Stimulated activated CD8-positive, alpha-beta memory T cell treated with anti-CD3 and anti-CD28 coated beads, Interleukin-4, amount 100 ng/mL, for 48 hours (primary cell): ENCODE results near the gene COX7A2L.
"Not testable (repeated sequence)": the region's sequence is repeated elsewhere in the genome, so short reads cannot be mapped to it uniquely, and the experiment has no call there.

Experiments used
- DNase-seq: peaks from one replicate; pipeline ENCODE4 v3.0.0-alpha.2; 2020

The COX7A2L gene

DNA sequence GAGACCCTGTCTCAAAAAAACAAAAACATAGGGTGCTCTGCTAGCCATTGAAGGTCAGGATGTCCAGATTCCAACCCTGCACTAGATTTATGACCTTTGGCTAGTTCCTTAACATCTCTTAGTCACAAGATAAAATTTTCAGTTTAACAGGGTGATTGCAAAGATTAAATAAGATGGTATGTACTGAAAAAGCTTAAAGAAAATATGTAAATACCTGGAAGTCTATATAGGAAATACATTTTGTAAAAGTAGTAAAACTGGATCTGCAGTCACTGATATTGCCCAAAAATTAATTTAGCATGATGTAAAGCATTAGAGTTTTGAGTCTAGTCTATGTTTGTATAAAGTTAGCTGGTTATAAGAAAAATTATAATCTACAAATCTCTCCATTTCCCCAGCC is 5.4 kb upstream of the COX7A2L start:
- no peak for DNase-seq

- no peak for DNase-seq
These were observed 3.6 kb upstream of the COX7A2L start for GRCh38 chr2:42364658-42365057.

- no peak for DNase-seq
These were observed 2.4 kb upstream of the COX7A2L start for GRCh38 chr2:42363413-42363812.

- DNase-seq = no peak
These were observed 789 bp upstream of the COX7A2L start for GRCh38 chr2:42361728-42362283.

DNA sequence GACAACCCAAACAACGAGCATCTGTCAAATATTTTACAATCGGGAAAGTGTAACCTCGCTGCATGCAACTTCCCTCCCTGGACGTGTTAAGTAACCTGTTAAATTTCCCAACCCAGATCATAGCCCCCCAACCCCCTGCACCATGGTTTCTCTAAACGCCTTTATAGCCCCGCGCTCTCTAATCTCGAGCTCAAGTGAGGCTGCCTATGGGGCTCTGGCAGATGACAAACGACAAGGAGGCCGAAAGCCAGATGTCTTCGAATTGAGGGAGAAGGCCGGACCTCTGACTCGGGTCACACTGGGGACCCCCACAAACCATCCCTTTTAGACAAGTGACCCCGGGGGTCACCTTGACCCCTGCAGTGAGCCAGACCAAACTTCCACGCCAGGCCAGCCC is 526 bp downstream of the COX7A2L start:
- peak; percentile 32 for DNase-seq

DNA sequence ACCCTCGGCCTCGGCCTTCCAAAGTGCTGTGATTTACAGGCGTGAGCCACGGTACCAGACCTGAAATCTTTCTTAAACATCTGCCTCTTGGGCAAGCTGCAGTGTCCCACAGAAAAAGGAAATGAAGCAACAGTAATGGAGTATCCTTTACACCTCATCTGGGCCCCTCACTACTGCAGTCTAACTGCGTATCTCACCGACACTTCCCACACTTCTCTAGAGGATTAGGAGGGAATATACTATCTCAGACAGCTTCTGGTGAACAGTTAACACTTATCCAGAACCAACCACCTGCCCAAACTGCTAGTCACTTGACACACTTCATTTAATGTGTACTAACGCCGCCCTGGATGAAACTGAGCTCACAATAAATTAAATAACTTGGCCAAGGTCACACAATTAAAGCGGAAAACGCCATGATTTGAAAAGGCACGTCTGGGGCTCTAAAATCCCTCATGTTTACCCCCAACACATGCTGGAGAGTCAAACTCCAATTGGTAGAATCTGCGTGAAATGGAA is 993 bp downstream of the COX7A2L start:
- DNase-seq = peak; percentile 47

DNA sequence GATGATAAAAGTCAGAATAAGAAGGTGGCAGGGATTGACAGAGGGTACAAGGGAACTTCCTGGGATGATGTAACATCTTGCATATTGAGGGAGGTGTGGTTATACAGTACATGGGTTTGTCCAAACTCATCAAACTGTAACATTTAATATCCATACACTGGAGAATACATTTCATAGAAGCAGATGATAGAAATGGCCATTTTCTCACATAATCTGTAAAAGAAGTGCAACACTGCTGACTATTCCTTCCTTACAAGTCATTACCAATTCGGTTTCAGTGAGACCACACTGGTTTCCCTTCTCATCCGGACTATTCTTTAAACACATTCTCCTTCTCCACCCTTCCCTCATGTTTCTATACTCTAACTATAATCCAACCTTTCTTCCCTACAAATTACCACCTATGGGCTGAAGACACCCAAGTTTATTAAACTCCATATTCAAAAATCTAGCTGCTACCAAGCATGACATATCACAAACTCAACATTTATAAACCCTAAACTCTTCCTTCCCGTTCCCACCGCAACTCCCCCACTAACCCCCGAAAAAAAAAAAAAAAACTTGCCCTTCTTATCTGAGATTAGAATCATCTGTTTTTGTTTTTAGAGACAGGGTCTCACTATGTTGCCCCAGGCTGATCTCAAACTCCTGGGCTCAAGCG is 1.6 kb downstream of the COX7A2L start:
- no peak for DNase-seq

DNA sequence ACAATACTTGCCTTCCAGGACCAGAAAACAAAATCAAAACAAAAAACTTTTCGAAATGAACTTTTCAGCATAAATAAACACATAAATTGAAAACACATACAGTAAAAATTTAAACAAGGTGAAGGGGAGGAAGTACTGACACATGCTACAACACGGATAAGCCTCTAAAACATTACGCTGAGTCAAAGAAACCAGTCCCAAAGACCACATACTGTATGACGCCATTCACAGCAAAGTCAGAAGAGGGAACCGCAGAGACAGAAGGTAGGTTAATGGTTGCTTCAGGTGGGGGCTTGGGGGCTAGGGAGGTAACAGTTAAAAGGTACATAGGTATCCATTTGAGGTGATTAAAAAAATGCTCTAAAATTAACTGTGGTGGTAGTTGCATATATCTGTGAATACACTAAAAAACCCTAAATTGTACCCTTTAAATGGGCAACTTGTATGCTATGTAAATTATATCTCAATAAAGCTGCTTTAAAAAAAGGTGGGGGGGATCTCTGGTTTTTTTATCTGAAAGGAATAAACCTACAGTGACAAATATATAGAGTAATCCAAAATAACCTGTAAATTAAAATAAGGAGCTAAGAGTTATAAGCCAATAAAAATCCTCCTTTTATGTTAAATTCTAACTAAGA is 7.1 kb downstream of the COX7A2L start:
- DNase-seq = no peak

- no peak for DNase-seq
These were observed 9.2 kb downstream of the COX7A2L start for GRCh38 chr2:42351864-42352263.

- no peak for DNase-seq
These were observed 10.5 kb downstream of the COX7A2L start for GRCh38 chr2:42350434-42351063.

DNA sequence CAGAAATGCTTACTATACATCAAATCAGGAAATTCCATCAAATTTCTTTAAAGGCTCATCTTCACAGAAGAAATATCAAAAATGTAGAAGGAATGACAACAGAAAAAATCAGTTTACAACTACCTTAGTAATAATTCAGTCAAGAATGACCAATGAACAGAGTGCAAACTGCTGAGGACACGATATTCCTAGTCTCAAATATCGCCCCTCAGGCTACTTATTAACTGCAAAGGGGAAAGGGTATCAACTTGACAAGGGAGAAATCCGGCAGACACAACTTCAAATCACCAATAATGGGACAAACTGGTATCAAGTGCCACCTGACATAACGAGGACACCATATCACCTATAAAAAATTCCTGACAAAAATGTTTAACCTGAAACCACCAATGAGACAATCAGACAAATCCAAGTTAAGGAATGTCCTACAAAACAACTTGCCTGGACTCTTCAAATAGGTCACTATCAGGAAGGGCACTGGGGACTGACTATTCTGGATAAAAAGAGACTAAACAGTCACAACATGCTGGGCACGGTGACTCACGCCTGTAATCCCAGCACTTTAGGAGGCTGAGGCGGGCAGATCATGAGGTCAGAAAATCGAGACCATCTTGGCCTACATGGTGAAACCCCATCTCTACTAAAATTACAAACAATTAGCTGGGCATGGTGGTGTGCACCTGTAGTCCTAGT is 12.8 kb downstream of the COX7A2L start:
- no peak for DNase-seq

GRCh38 chr2:42347518-42347917 is 13.5 kb downstream of the COX7A2L start:
- not testable (repeated sequence) for DNase-seq

- DNase-seq = not testable (repeated sequence)
These were observed 14.2 kb downstream of the COX7A2L start for GRCh38 chr2:42346856-42347255.

DNA sequence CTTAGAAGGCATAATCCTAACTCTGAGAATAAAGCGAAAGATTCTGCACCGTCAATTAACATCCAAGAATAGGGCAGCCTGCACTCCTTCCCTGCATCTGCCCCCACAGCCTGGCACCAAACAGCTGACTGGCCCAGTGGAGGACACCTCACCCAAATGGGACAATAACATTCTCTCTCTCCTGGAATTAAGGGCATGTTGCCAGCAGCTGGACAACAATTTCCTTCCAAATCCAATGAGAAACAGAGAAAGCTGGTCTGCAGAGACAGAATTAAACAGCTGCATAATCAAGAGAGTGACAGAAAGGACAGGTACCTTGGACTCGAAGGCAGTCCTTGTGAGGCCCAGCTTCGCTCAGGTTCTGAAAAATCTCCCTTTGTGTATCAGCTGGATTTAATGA is 15.0 kb downstream of the COX7A2L start:
- DNase-seq = no peak

DNA sequence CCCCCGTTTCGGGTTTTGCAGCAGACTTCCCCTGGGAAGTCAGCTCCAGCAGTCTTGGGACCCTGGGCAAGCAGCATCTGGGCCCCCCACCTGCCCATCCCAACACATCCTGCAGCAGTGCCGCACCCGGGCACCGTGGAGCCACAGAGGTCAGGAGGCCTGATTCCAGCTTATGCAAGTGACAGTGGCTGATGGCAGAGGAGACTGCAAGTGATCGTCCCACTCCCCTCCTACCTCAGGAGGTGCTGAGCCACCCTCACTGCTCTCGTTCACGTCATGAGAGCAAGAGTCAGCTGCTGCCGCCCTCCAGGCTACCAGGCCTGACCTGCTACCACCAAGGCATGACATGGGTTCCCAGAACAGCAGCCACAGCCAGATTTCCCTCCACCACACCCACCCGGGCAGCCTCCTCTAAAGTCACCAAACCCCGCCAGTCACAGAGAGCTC is 18.2 kb downstream of the COX7A2L start:
- DNase-seq = no peak

- no peak for DNase-seq
These were observed 18.8 kb downstream of the COX7A2L start for GRCh38 chr2:42342061-42342794.

GRCh38 chr2:42340938-42341636 is 19.9 kb downstream of the COX7A2L start:
- no peak for DNase-seq

DNA sequence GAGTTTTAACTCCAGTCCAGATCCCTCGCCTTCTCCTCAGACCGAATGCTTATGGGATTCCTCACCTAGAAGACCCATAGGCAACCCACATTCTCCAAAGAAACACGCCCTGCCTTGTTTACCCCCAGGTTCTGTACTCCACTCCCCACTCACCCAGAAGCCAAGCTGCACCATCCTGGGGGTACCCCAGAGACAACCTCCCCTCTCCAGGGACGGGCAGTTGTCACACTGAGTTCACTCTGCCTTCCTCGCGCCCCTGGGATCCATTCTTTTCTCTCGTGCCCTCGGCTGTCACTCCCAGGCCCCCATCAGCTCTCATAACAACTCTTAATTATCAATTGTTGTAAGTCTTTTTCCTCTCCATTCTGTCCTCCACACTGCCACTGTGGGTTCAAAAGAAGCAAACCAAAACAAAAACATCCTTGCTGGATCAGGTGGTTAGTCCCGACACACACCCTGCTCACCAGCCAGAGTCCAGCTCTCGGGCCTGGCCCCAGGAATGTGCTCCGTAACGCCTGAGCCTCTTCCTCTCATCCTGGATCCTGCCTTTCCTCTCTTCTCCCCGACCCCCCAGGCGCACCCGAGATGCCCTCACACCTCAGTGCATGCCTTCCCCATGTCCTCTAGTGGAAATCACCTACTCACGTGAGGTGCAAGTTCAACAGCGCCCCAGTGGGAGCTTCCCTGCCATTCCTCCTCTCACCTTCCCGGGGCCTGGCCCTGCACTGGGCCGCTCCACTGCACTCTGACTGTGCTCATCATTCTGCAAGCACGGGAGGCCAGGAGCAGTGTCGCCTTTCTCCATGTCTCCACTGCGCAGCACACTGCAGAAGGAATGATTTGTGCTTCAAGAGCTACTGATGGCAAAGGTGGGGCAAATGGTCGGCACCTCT is 20.7 kb downstream of the COX7A2L start:
- DNase-seq = no peak

DNA sequence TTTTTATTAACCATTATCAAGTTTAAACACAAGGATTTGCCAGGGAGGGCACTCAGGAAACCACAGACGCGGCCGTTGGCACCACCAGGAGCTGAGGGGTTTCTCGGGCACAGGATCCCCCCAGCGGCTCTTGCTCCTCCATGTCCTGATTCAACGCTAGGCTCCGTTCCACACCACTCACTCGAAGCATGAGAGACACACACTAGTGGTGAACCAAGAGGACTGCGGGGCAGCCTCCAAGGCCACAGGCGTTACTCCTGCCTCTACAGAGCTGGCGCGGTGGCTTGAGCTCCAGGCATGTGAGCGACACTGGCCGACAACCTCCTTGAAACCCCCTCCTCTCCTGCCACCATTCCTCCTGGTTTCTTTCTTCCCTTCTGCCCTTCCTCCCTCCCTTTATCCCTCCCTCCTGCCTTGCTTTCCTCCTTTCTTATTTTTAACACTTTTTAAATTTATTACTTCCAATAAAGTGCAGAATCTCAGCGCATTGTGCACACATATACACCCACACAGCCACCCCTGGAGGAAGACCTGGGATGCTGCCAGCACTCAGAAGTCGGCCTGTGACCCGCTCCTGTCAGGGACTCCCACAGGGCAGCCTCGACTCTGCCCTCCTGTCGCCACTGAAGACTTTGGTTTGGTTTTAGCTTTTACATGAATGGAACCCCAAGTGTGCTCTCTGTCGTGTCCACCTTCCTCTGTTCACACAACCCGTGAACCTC is 21.7 kb downstream of the COX7A2L start:
- DNase-seq = no peak
